H9 (cell line): Measurements from ENCODE around the gene GSTM1. TPM values are rescaled to one million over a fixed set of nuclear protein-coding genes. Genes with fewer than 3 reads are reported as not detected.

Experiments used
- DNase-seq: peaks from one replicate; pipeline ENCODE4 v3.0.0-alpha.2; 2017
- H2AFZ ChIP-seq: one replicate; pipeline ENCODE4 v1.6.1; 2013; ENCODE audit warnings: mild to moderate bottlenecking, low read length, control low read depth, moderate library complexity
- H2AK5ac ChIP-seq: 2 replicates; pipeline ENCODE4 v1.6.1; 2013; ENCODE audit warnings: low read length, control low read depth, mixed read lengths; ENCODE audit not compliant: insufficient read length
- H2BK120ac ChIP-seq: one replicate; pipeline ENCODE4 v1.6.1; 2013; ENCODE audit warnings: low read depth, mild to moderate bottlenecking, low read length, control low read depth, inconsistent platforms; ENCODE audit not compliant: poor library complexity, severe bottlenecking
- H2BK12ac ChIP-seq: 2 replicates; pipeline ENCODE4 v1.6.1; 2013; ENCODE audit warnings: low read length, control low read depth, mixed read lengths, low read depth; ENCODE audit not compliant: insufficient read length
- H2BK15ac ChIP-seq: 2 replicates; pipeline ENCODE4 v1.6.1; 2013; ENCODE audit warnings: low read depth, low read length, control low read depth
- H2BK20ac ChIP-seq: one replicate; pipeline ENCODE4 v1.6.1; 2013; ENCODE audit warnings: low read depth, mild to moderate bottlenecking, low read length, control low read depth, inconsistent platforms; ENCODE audit not compliant: poor library complexity, severe bottlenecking
- H2BK5ac ChIP-seq: 2 replicates; pipeline ENCODE4 v1.6.1; 2013; ENCODE audit warnings: low read length, control low read depth, mixed read lengths; ENCODE audit not compliant: insufficient read length
- H3K14ac ChIP-seq: 2 replicates; pipeline ENCODE4 v1.6.1; 2013; ENCODE audit warnings: low read length, control low read depth; ENCODE audit not compliant: insufficient read depth
- H3K18ac ChIP-seq: 2 replicates; pipeline ENCODE4 v1.6.1; 2013; ENCODE audit warnings: low read depth, mild to moderate bottlenecking, mixed read lengths, low read length, control low read depth; ENCODE audit not compliant: insufficient read length
- H3K23ac ChIP-seq: 2 replicates; pipeline ENCODE4 v1.6.1; 2013; ENCODE audit warnings: low read length, control low read depth, mixed read lengths, low read depth; ENCODE audit not compliant: insufficient read length
- H3K23me2 ChIP-seq: 2 replicates; pipeline ENCODE4 v1.6.1; 2013; ENCODE audit warnings: low read depth, mild to moderate bottlenecking, mixed read lengths, low read length, control low read depth; ENCODE audit not compliant: insufficient read length, poor library complexity, severe bottlenecking
- H3K27ac ChIP-seq: 2 replicates; pipeline ENCODE4 v1.5.1; 2013; ENCODE audit warnings: low read length, control low read depth, mixed read lengths, low read depth; ENCODE audit not compliant: insufficient read length
- H3K27me3 ChIP-seq: 2 replicates; pipeline ENCODE4 v1.6.1; 2013; ENCODE audit warnings: low read length, control low read depth, inconsistent platforms; ENCODE audit not compliant: insufficient read depth
- H3K4ac ChIP-seq: 2 replicates; pipeline ENCODE4 v1.6.1; 2013; ENCODE audit warnings: low read depth, mild to moderate bottlenecking, control low read depth, inconsistent platforms, low read length, moderate library complexity
- H3K4me1 ChIP-seq: 2 replicates; pipeline ENCODE4 v1.6.1; 2013; ENCODE audit warnings: low read length, control low read depth, inconsistent platforms; ENCODE audit not compliant: insufficient read depth
- H3K4me2 ChIP-seq: 2 replicates; pipeline ENCODE4 v1.6.1; 2013; ENCODE audit warnings: low read length, control low read depth, mixed read lengths; ENCODE audit not compliant: insufficient read length, insufficient read depth
- H3K56ac ChIP-seq: 2 replicates; pipeline ENCODE4 v1.6.1; 2013; ENCODE audit warnings: low read depth, mild to moderate bottlenecking, mixed read lengths, low read length, control low read depth; ENCODE audit not compliant: insufficient read length
- H3K79me1 ChIP-seq: 2 replicates; pipeline ENCODE4 v1.6.1; 2013; ENCODE audit warnings: low read depth, mild to moderate bottlenecking, moderate library complexity, low read length, control low read depth, inconsistent platforms; ENCODE audit not compliant: insufficient read depth, poor library complexity, severe bottlenecking
- H3K79me2 ChIP-seq: 2 replicates; pipeline ENCODE4 v1.6.1; 2013; ENCODE audit warnings: low read length, control low read depth, inconsistent platforms; ENCODE audit not compliant: insufficient read depth
- H3K9ac ChIP-seq: 2 replicates; pipeline ENCODE4 v1.6.1; 2013; ENCODE audit warnings: low read length, control low read depth, mixed read lengths; ENCODE audit not compliant: insufficient read length; ENCODE audit errors: extremely low read depth
- H3K9me3 ChIP-seq: one replicate; pipeline ENCODE4 v1.6.1; 2013; ENCODE audit warnings: low read depth, low read length, inconsistent platforms; ENCODE audit not compliant: control insufficient read depth
- H3T11ph ChIP-seq: one replicate; pipeline ENCODE4 v1.6.1; 2013; ENCODE audit warnings: mild to moderate bottlenecking, low read length, control low read depth, inconsistent platforms
- H4K20me1 ChIP-seq: one replicate; pipeline ENCODE4 v1.6.1; 2013; ENCODE audit not compliant: control insufficient read depth, insufficient read length, insufficient read depth
- H4K5ac ChIP-seq: 2 replicates; pipeline ENCODE4 v1.6.1; 2013; ENCODE audit warnings: low read depth, mild to moderate bottlenecking, mixed read lengths, low read length, control low read depth; ENCODE audit not compliant: insufficient read length
- H4K8ac ChIP-seq: replicated peaks from 2 replicates; pipeline ENCODE4 v1.6.1; 2013; ENCODE audit warnings: low read length, control low read depth, mixed read lengths, low read depth; ENCODE audit not compliant: insufficient read length
- H4K91ac ChIP-seq: 2 replicates; pipeline ENCODE4 v1.6.1; 2013; ENCODE audit warnings: low read depth, mild to moderate bottlenecking, moderate library complexity, mixed read lengths, low read length, control low read depth; ENCODE audit not compliant: insufficient read length
- H3K27ac Mint-ChIP-seq, 3 experiments: 2 replicates in 2 of 3; 3 replicates in 1 of 3; pipeline ENCODE4 v1.8.0; 2020 to 2021; ENCODE audit warnings: mixed read lengths in 3 of 3, mild to moderate bottlenecking in 1 of 3, moderate library complexity in 1 of 3
- H3K27me3 Mint-ChIP-seq: 2 replicates; pipeline ENCODE4 v1.8.0; 2021; ENCODE audit warnings: low read depth, mild to moderate bottlenecking, moderate library complexity, mixed read lengths
- H3K36me3 Mint-ChIP-seq, 3 experiments: 2 replicates in 2 of 3; 3 replicates in 1 of 3; pipeline ENCODE4 v1.8.0; 2020 to 2021; ENCODE audit warnings: low read depth in 3 of 3, mixed read lengths in 3 of 3; ENCODE audit not compliant: insufficient read depth in 1 of 3
- H3K4me1 Mint-ChIP-seq, 2 experiments: 2 replicates each; pipeline ENCODE4 v1.8.0; 2020; ENCODE audit warnings: mixed read lengths in 2 of 2
- H3K4me3 Mint-ChIP-seq, 2 experiments: 2 replicates in 1 of 2; 3 replicates in 1 of 2; pipeline ENCODE4 v1.8.0; 2020 to 2021; ENCODE audit warnings: mild to moderate bottlenecking in 2 of 2, mixed read lengths in 2 of 2, moderate library complexity in 1 of 2
- H3K9me3 Mint-ChIP-seq, 2 experiments: 2 replicates in 1 of 2; 3 replicates in 1 of 2; pipeline ENCODE4 v1.8.0; 2020; ENCODE audit warnings: mild to moderate bottlenecking in 2 of 2, mixed read lengths in 2 of 2, moderate library complexity in 1 of 2
- CTCF ChIP-seq: fragments of 200-600 bp; sonication (generic); conservative IDR thresholded peaks from 3 replicates; pipeline ENCODE4 v1.8.0; 2021; ENCODE audit warnings: antibody characterized with exemption, mild to moderate bottlenecking
- WGBS: extraction: QIAGEN DNeasy Blood & Tissue Kit; methylation state at CpG from one replicate; pipeline ENCODE4 v1.1.7; 2013; ENCODE audit warnings: missing lambda C conversion rate, low lambda C conversion rate, mixed read lengths; ENCODE audit not compliant: insufficient read length; ENCODE audit errors: extremely low coverage; 5-methylcytosine and 5-hydroxymethylcytosine counted together
- total RNA-seq: library from RNA; stranded (reverse); gene quantifications from 2 replicates; pipeline ENCODE4 v1.2.1, GENCODE V29; 2021

The GSTM1 gene
- total RNA-seq, 1 experiment from 2014 or later = 19.5 TPM

DNA sequence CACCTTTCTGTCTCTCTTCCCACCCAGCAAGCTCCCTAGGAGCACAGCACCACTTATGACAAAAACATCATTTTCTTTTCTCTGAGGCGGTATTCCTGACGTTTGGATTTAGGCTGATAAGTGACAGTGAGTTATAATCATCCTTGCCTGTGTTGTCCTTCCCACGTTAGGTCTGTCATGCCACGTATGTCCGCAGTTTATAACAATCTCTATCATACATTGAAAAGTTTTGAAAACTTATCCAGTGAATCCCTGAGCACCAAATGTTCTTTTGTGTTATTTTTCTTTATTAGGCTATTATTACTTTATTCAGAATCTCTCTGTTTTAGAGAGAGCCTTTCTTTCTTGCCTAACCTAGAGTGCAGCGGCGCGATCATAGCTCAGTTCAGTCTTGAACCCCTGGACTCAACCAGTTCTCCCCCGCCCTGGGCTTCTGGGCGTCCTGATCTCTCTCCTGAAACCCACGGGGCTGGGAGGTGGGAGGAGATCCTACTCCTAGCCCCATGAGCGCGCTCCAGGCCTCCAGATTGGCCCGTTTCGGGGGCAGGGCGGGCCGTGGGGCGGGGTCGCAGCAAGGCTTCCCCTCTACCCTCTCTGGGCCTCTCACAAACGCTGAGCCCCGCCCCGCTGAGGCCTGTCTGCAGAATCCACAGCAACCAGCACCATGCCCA is 20.0 kb upstream of the GSTM1 start, which contains the start of gene GSTM2:
Gene GSTM2, plus strand, starts transcription at position 606 of the 671 bp plus-strand sequence. Its CDS starts 59 bp downstream, at position 665.
- peak; percentile 95 for DNase-seq
- H3K4ac ChIP-seq = no peak within 1 kb of the TSS
- TF ChIP-seq CTCF = no peak
- no peak within 1 kb of the TSS for H4K5ac ChIP-seq
- no peak within 1 kb of the TSS for H3K56ac ChIP-seq
- H3K27me3 Mint-ChIP-seq = peaks cover 8% of the 10 kb centered on the region
- no peak within 1 kb of the TSS for H3K27ac Mint-ChIP-seq
- H2BK12ac ChIP-seq = no peak within 1 kb of the TSS
- H3K79me2 ChIP-seq = no peaks in the 10 kb centered on the region
- peak within 1 kb of the TSS; percentile 71 to 77 for H3K4me3 Mint-ChIP-seq
- H3K27ac ChIP-seq = no peak within 1 kb of the TSS
- peak within 1 kb of the TSS; percentile 59 for H2AFZ ChIP-seq
- H3K23me2 ChIP-seq = peaks cover 3% of the 10 kb centered on the region
- no peak within 1 kb of the TSS for H2BK15ac ChIP-seq
- no peaks in the 10 kb centered on the region for H3K79me1 ChIP-seq
- H3K36me3 Mint-ChIP-seq = peaks cover 0 to 11% (median 0%) of the 10 kb centered on the region in 3 experiments; a peak in 2 of 7 replicates
- peaks cover 8 to 13% of the 10 kb centered on the region in 2 experiments; a peak in 3 of 4 replicates for H3K4me1 Mint-ChIP-seq
- no peak within 1 kb of the TSS for H3T11ph ChIP-seq
- peak within 1 kb of the TSS; percentile 52 for H3K4me2 ChIP-seq
- no peak within 1 kb of the TSS for H3K9ac ChIP-seq
- H3K23ac ChIP-seq = no peak within 1 kb of the TSS
- no CpG with 5 or more reads among the region's 22 CpGs for WGBS
- H3K9me3 Mint-ChIP-seq = peaks cover 0 to 2% of the 10 kb centered on the region in 2 experiments; a peak in 1 of 5 replicates
- H2BK120ac ChIP-seq = no peak within 1 kb of the TSS
- H4K20me1 ChIP-seq = no peaks in the 10 kb centered on the region
- no peak within 1 kb of the TSS for H2BK5ac ChIP-seq
- H3K9me3 ChIP-seq = no peaks in the 10 kb centered on the region
- no peak within 1 kb of the TSS for H2AK5ac ChIP-seq
- no peaks in the 10 kb centered on the region for H3K27me3 ChIP-seq
- no peak within 1 kb of the TSS for H3K18ac ChIP-seq
- no peaks in the 10 kb centered on the region for H3K4me1 ChIP-seq
- no peak within 1 kb of the TSS for H4K8ac ChIP-seq
- no peak within 1 kb of the TSS for H3K14ac ChIP-seq
- H2BK20ac ChIP-seq = no peak within 1 kb of the TSS
- H4K91ac ChIP-seq = no peak within 1 kb of the TSS
